Panc1 (cell line): ENCODE results near the gene GRIK4. TPM values are rescaled to one million over a fixed set of nuclear protein-coding genes. Genes with fewer than 3 reads are reported as not detected.

Source experiments
- ATAC-seq: fragments of 200-7000 bp; cut with Tn5 transposase; 2 replicates; pipeline ENCODE4 v1.9.1; 2020; ENCODE audit warnings: mild to moderate bottlenecking, moderate library complexity
- BruUV-seq: library from RNA; stranded (reverse); fragments of 400-500 nt; replicated peaks from 2 replicates; lab custom pipeline; 2021; lab: Mats Ljungman, UMichigan
- CTCF ChIA-PET: fragments of 300-600 bp; sonication (Branson Sonifier 250); formaldehyde crosslinking; loops from one replicate; lab custom pipeline; 2022; ENCODE audit warnings: antibody characterized with exemption; lab: Charles Lee
- POLR2A ChIA-PET: fragments of 300-600 bp; sonication (Branson Sonifier 250); formaldehyde crosslinking; loops from one replicate; lab custom pipeline; 2022; ENCODE audit warnings: antibody characterized with exemption; lab: Charles Lee
- DNase-seq: peaks from one replicate; pipeline ENCODE4 v3.0.0-alpha.2; 2010; ENCODE audit warnings: low read depth, low spot score
- H3K27ac ChIP-seq: 2 replicates; pipeline ENCODE4 v1.5.1; 2011; ENCODE audit warnings: mild to moderate bottlenecking, low read length, inconsistent platforms
- H3K27me3 ChIP-seq: fragments of 200-500 bp; sonication (Bioruptor generic); 2 replicates; pipeline ENCODE4 v1.6.0; 2014; ENCODE audit warnings: low read length, inconsistent platforms; ENCODE audit not compliant: control insufficient read depth, insufficient read depth
- H3K36me3 ChIP-seq: fragments of 200-500 bp; sonication (Bioruptor generic); 2 replicates; pipeline ENCODE4 v1.5.1; 2014; ENCODE audit warnings: inconsistent platforms, mild to moderate bottlenecking, low read length, moderate library complexity; ENCODE audit not compliant: control insufficient read depth, insufficient read depth
- H3K4me1 ChIP-seq: 2 replicates; pipeline ENCODE4 v1.5.1; 2011; ENCODE audit warnings: inconsistent platforms, mild to moderate bottlenecking, low read length, moderate library complexity; ENCODE audit not compliant: control insufficient read depth, insufficient read depth
- H3K4me3 ChIP-seq, 2 experiments: 2 replicates each; pipeline ENCODE4 v1.5.1; 2011 to 2012; ENCODE audit warnings: low read depth in 2 of 2, low read length in 2 of 2, mild to moderate bottlenecking in 2 of 2, inconsistent platforms in 1 of 2, moderate library complexity in 1 of 2
- H3K9me3 ChIP-seq: fragments of 200-500 bp; sonication (Bioruptor generic); 2 replicates; pipeline ENCODE4 v1.5.1; 2014; ENCODE audit warnings: low read depth, mild to moderate bottlenecking, inconsistent platforms, low read length, moderate library complexity; ENCODE audit not compliant: control insufficient read depth, insufficient read depth
- POLR2AphosphoS5 ChIP-seq: IDR thresholded peaks from 2 replicates; pipeline ENCODE4 v1.6.1; 2012; ENCODE audit warnings: mild to moderate bottlenecking, low read depth, low read length, moderate library complexity
- SIN3A ChIP-seq: IDR thresholded peaks from 2 replicates; pipeline ENCODE4 v1.6.1; 2012; ENCODE audit warnings: low read depth, mild to moderate bottlenecking, low read length, moderate library complexity, borderline replicate concordance; ENCODE audit not compliant: insufficient read depth
- TCF7L2 ChIP-seq: IDR thresholded peaks from 2 replicates; pipeline ENCODE4 v1.6.1; 2011; ENCODE audit warnings: mild to moderate bottlenecking, low read depth, low read length, inconsistent platforms
- in situ Hi-C: cut with HindIII; loops from 2 replicates; pipeline ENCODE4 v1.10.0; 2016; ENCODE audit warnings: low sequenced_read_pairs, low pct_unique_long_range_greater_than_20kb
- intact Hi-C: fragments of 100-400 bp; cut with micrococcal nuclease; formaldehyde crosslinking; loops from one replicate; pipeline ENCODE4 v1.10.0; 2022; ENCODE audit not compliant: unreplicated experiment
- total RNA-seq: library from RNA; stranded (reverse); gene quantifications from one replicate; pipeline ENCODE4 v1.2.1, GENCODE V29; 2021; ENCODE audit not compliant: unreplicated experiment
- TF ChIP-seq, protein P1 (sequence below): fragments of 450-650 bp; IDR thresholded peaks from 2 replicates; pipeline ENCODE4 v1.5.1; 2017; ENCODE audit warnings: mild to moderate bottlenecking
- TF ChIP-seq, protein P2 (sequence below), 2 experiments: IDR thresholded peaks; 2 replicates each; pipeline ENCODE4 v1.6.1; 2011 to 2012; ENCODE audit warnings: low read depth in 2 of 2, control low read depth in 1 of 2, low read length in 1 of 2, mild to moderate bottlenecking in 1 of 2, moderate library complexity in 1 of 2; ENCODE audit not compliant: insufficient read depth in 1 of 2

The GRIK4 gene
- total RNA-seq, 1 experiment from 2014 or later = 0.62 TPM

DNA sequence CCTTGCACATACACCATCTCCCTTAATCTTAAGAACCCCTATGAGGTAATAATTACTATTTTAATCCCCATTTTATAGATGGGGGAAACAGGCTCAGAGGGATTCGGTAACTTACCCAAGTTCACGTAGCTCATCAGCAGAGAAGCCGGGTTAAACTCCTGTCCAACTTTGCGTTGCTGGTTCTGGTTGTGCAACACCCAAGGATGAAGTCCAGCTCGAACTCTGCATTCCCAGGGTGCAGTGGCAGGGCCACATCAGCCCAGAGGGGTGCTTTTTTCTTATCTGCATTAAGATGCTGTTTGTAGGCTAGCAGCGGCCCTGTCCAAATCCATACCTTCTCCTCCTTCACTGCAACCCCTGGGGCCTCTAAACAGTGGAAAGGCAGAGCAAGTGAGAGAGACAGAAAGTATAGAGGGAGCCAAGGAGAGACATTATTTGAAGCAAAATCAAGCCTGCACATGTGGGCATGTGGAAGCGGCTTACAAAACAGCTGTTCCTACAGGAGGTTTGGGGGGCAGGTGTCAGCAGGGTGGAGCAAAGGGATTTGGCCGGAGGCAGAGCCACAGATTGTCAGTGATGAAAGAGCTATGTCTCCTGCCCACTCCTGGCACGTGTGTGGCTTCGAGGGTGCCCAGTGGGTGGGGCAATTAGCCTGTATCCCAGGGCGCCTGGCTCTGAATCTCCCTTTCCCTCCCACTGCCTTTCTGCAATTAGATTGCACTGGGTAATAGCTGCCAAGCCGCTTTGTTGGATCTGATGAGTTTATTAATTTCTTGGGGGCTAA lies 382.8 kb downstream of the GRIK4 start:
- ChIA-PET POLR2A (no interaction called here), CTCF (no interaction called here)
- H3K27me3 ChIP-seq = peaks cover 9% of the 10 kb centered on the region
- H3K4me3 ChIP-seq = no peak overlapping the region
- in situ Hi-C loops = no loop called here
- BruUV-seq = no TSS peak
- no peaks in the 10 kb centered on the region for H3K4me1 ChIP-seq
- intact Hi-C loops = no loop called here
- no peak for TF ChIP-seq POLR2AphosphoS5
- no peak for TF ChIP-seq TCF7L2
- TF ChIP-seq, protein P1, sequence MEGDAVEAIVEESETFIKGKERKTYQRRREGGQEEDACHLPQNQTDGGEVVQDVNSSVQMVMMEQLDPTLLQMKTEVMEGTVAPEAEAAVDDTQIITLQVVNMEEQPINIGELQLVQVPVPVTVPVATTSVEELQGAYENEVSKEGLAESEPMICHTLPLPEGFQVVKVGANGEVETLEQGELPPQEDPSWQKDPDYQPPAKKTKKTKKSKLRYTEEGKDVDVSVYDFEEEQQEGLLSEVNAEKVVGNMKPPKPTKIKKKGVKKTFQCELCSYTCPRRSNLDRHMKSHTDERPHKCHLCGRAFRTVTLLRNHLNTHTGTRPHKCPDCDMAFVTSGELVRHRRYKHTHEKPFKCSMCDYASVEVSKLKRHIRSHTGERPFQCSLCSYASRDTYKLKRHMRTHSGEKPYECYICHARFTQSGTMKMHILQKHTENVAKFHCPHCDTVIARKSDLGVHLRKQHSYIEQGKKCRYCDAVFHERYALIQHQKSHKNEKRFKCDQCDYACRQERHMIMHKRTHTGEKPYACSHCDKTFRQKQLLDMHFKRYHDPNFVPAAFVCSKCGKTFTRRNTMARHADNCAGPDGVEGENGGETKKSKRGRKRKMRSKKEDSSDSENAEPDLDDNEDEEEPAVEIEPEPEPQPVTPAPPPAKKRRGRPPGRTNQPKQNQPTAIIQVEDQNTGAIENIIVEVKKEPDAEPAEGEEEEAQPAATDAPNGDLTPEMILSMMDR = no peak
- H3K27ac ChIP-seq = no peak overlapping the region
- no peak for DNase-seq
- H3K9me3 ChIP-seq = no peaks in the 10 kb centered on the region
- H3K36me3 ChIP-seq = no peaks in the 10 kb centered on the region
- ATAC-seq = no peak

DNA sequence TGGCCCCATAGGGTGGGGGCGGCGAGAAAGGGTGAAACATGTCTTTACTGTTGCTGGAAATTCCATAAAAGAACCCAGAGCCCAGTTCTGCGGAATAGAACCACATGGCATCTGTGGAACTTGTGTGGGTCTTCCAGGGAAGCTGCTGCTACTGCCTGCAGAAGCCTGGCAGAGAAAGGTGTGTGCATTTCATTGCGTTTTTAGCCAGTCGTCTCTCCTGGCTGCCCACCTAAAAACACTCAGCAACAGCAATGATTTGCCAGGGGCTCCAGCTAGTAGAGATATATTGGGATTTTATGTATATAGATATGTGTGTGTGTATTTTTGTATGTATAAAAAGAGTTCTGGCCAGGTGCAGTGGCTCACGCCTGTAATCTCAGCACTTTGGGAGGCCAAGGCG lies 385.1 kb downstream of the GRIK4 start:
- TF ChIP-seq POLR2AphosphoS5 = no peak
- H3K27me3 ChIP-seq = peaks cover 15% of the 10 kb centered on the region
- ChIA-PET CTCF (no interaction called here), POLR2A (no interaction called here)
- H3K36me3 ChIP-seq = no peaks in the 10 kb centered on the region
- in situ Hi-C loops (no loop called here), intact Hi-C loops (no loop called here)
- BruUV-seq = no TSS peak
- H3K4me3 ChIP-seq = no peak overlapping the region
- no peak for ATAC-seq
- DNase-seq = no peak
- no peak overlapping the region for H3K27ac ChIP-seq
- H3K9me3 ChIP-seq = no peaks in the 10 kb centered on the region
- H3K4me1 ChIP-seq = no peaks in the 10 kb centered on the region

DNA sequence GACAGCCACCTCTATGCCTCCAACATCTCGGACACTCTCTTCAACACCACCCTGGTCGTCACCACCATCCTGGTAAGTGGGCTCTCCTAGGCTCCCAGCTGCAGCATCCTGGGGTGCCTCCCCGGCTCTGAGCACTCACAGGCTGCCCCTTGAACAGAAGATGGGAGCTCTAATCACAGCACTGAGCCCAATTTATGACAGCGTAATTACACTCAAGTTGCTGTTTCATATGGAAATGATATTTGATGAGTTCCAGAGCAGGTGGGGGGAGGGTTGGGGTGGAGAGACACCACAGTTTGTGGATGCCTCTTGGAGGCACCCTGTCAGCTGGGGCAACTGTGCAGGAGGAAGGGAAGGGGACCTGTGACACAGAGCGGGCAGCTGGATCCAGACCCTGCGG lies 387.0 kb downstream of the GRIK4 start:
- intact Hi-C loops = no loop called here
- CTCF ChIA-PET = interaction anchor here (0.6 kb wide), 1 partner anchor 11 kb away, joined by 3 read pairs; no protein-coding TSS in a partner anchor
- no peak for ATAC-seq

More for the DNA sequence above, 387.0 kb downstream of the GRIK4 start:
- no TSS peak for BruUV-seq
- in situ Hi-C loops = no loop called here
- Histone ChIP-seq H3K36me3 (no peaks in the 10 kb centered on the region), H3K27ac (no peak overlapping the region), H3K4me3 (no peak overlapping the region), H3K9me3 (no peaks in the 10 kb centered on the region), H3K27me3 (peaks cover 21% of the 10 kb centered on the region), H3K4me1 (no peaks in the 10 kb centered on the region)
- DNase-seq = no peak
- POLR2A ChIA-PET = no interaction called here
- TF ChIP-seq, protein P2, sequence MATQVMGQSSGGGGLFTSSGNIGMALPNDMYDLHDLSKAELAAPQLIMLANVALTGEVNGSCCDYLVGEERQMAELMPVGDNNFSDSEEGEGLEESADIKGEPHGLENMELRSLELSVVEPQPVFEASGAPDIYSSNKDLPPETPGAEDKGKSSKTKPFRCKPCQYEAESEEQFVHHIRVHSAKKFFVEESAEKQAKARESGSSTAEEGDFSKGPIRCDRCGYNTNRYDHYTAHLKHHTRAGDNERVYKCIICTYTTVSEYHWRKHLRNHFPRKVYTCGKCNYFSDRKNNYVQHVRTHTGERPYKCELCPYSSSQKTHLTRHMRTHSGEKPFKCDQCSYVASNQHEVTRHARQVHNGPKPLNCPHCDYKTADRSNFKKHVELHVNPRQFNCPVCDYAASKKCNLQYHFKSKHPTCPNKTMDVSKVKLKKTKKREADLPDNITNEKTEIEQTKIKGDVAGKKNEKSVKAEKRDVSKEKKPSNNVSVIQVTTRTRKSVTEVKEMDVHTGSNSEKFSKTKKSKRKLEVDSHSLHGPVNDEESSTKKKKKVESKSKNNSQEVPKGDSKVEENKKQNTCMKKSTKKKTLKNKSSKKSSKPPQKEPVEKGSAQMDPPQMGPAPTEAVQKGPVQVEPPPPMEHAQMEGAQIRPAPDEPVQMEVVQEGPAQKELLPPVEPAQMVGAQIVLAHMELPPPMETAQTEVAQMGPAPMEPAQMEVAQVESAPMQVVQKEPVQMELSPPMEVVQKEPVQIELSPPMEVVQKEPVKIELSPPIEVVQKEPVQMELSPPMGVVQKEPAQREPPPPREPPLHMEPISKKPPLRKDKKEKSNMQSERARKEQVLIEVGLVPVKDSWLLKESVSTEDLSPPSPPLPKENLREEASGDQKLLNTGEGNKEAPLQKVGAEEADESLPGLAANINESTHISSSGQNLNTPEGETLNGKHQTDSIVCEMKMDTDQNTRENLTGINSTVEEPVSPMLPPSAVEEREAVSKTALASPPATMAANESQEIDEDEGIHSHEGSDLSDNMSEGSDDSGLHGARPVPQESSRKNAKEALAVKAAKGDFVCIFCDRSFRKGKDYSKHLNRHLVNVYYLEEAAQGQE (IDR thresholded peaks at IDR 0.05; ENCODE audit: insufficient read depth in 1 of 2, low read depth in 2 of 2, low read length in 1 of 2) = no peak
- TF ChIP-seq, protein P1 = no peak
- TF ChIP-seq POLR2AphosphoS5 (no peak), SIN3A (no peak), TCF7L2 (no peak)
